Large intestine (tissue), 3 donors: Measurements from ENCODE around the gene TLCD4. TPM values are rescaled to one million over a fixed set of nuclear protein-coding genes. Genes with fewer than 3 reads are reported as not detected.
"Not testable (repeated sequence)": the region's sequence is repeated elsewhere in the genome, so short reads cannot be mapped to it uniquely, and the experiment has no call there.

ENCODE experiments used
- DNase-seq, 2 donors: peaks; one replicate each; pipeline versions ENCODE4 v3.0.0 to v3.0.0-alpha.2; 2013
- H3K27ac ChIP-seq: one replicate; pipeline ENCODE4 v1.5.1; 2013; ENCODE audit warnings: low read length
- H3K27me3 ChIP-seq: 2 replicates; pipeline ENCODE4 v1.6.1; 2013; ENCODE audit warnings: low read length; ENCODE audit not compliant: control insufficient read depth, insufficient read depth
- H3K36me3 ChIP-seq: 2 replicates; pipeline ENCODE4 v1.6.1; 2013; ENCODE audit warnings: low read length; ENCODE audit not compliant: control insufficient read depth, insufficient read depth
- H3K4me1 ChIP-seq: one replicate; pipeline ENCODE4 v1.6.1; 2013; ENCODE audit warnings: low read length; ENCODE audit not compliant: control insufficient read depth, insufficient read depth
- H3K4me3 ChIP-seq: one replicate; pipeline ENCODE4 v1.5.1; 2013; ENCODE audit warnings: low read length
- H3K9me3 ChIP-seq: one replicate; pipeline ENCODE4 v1.6.1; 2013; ENCODE audit warnings: mild to moderate bottlenecking, low read depth, low read length, moderate library complexity; ENCODE audit not compliant: control insufficient read depth
- WGBS: methylation state at CpG from one replicate; pipeline ENCODE4 v1.1.5; 2013; ENCODE audit warnings: low lambda C conversion rate; ENCODE audit not compliant: insufficient coverage; 5-methylcytosine and 5-hydroxymethylcytosine counted together
- polyA plus RNA-seq: library from polyadenylated mRNA; unstranded; fragments of 120-200 nt; gene quantifications from one replicate; pipeline ENCODE4 v1.2.1, GENCODE V29; 2013

The TLCD4 gene
- polyA plus RNA-seq, 1 donor = 4.9 TPM

GRCh38 chr1:95139039-95139438 lies 21.9 kb downstream of the TLCD4 start:
- H3K36me3 ChIP-seq = no peaks in the 10 kb centered on the region
- H3K4me3 ChIP-seq = no peak overlapping the region
- H3K27me3 ChIP-seq = no peaks in the 10 kb centered on the region
- no peaks in the 10 kb centered on the region for H3K4me1 ChIP-seq
- H3K9me3 ChIP-seq = no peaks in the 10 kb centered on the region
- DNase-seq = no peak
- WGBS = no CpG with 5 or more reads among the region's 1 CpG
- H3K27ac ChIP-seq = no peak overlapping the region

GRCh38 chr1:95140791-95141190 lies 23.6 kb downstream of the TLCD4 start:
- no peaks in the 10 kb centered on the region for H3K9me3 ChIP-seq
- H3K36me3 ChIP-seq = no peaks in the 10 kb centered on the region
- H3K27ac ChIP-seq = no peak overlapping the region
- H3K4me1 ChIP-seq = no peaks in the 10 kb centered on the region
- DNase-seq = no peak
- H3K27me3 ChIP-seq = no peaks in the 10 kb centered on the region
- no peak overlapping the region for H3K4me3 ChIP-seq

- Histone ChIP-seq H3K27ac (no peak overlapping the region), H3K4me1 (no peaks in the 10 kb centered on the region), H3K36me3 (peaks cover 2% of the 10 kb centered on the region), H3K27me3 (no peaks in the 10 kb centered on the region), H3K9me3 (no peaks in the 10 kb centered on the region), H3K4me3 (no peak overlapping the region)
- DNase-seq = no peak
- WGBS = no CpG with 5 or more reads among the region's 1 CpG
These were observed 28.3 kb downstream of the TLCD4 start for GRCh38 chr1:95145493-95145892.

- Histone ChIP-seq H3K4me3 (no peak overlapping the region), H3K27me3 (no peaks in the 10 kb centered on the region), H3K4me1 (no peaks in the 10 kb centered on the region), H3K9me3 (no peaks in the 10 kb centered on the region), H3K27ac (no peak overlapping the region), H3K36me3 (peaks cover 2% of the 10 kb centered on the region)
- no peak for DNase-seq
These were observed 29.5 kb downstream of the TLCD4 start for GRCh38 chr1:95146637-95147036.

GRCh38 chr1:95154096-95154495 lies 36.9 kb downstream of the TLCD4 start:
- WGBS = no CpG with 5 or more reads among the region's 1 CpG

GRCh38 chr1:95165569-95165968 lies 48.4 kb downstream of the TLCD4 start:
- H3K4me1 ChIP-seq, H3K9me3 ChIP-seq, H3K4me3 ChIP-seq, H3K27ac ChIP-seq, DNase-seq, H3K36me3 ChIP-seq, H3K27me3 ChIP-seq: not testable (repeated sequence)
- WGBS = no CpG with 5 or more reads among the region's 6 CpGs

More at GRCh38 chr1:95154096-95154495, 36.9 kb downstream of the TLCD4 start:
- DNase-seq = no peak
- Histone ChIP-seq H3K9me3 (no peaks in the 10 kb centered on the region), H3K4me3 (no peak overlapping the region), H3K36me3 (peaks cover 3% of the 10 kb centered on the region), H3K27me3 (no peaks in the 10 kb centered on the region), H3K27ac (no peak overlapping the region), H3K4me1 (no peaks in the 10 kb centered on the region)

Other genes starting within 250 kb of the TLCD4 start
- gene CNN3, start 190.2 kb upstream of the TLCD4 start, polyA plus RNA-seq = 97.0 TPM
- gene ALG14, start 44.4 kb upstream of the TLCD4 start, polyA plus RNA-seq = 9.0 TPM
- gene RWDD3, start 116.9 kb downstream of the TLCD4 start, polyA plus RNA-seq = 33.4 TPM